Measurements from ENCODE around the gene LRRC14B. TPM values are rescaled to one million over a fixed set of nuclear protein-coding genes. Genes with fewer than 3 reads are reported as not detected.

LRRC14B gene
- total RNA-seq, 1 donor from 2014 or later, result not detected

GRCh38 chr5:145585-146323 lies 45.5 kb upstream of the LRRC14B start:
- no peak for TF ChIP-seq CTCF (IDR thresholded peaks at IDR 0.05)
- Histone ChIP-seq H3K36me3 (no peaks in the 10 kb centered on the region), H3K4me3 (no peak overlapping the region), H3K9me3 (peaks cover 14% of the 10 kb centered on the region), H3K27me3 (ENCODE audit: low read depth) (no peaks in the 10 kb centered on the region), H3K4me1 (no peaks in the 10 kb centered on the region), H3K27ac (no peak overlapping the region)
- no peak for DNase-seq
- intact Hi-C loops (cut with DNase I), result no loop called here
- ATAC-seq, result no peak

GRCh38 chr5:147751-148150 lies 43.5 kb upstream of the LRRC14B start:
- Histone ChIP-seq H3K27ac (no peak overlapping the region), H3K36me3 (no peaks in the 10 kb centered on the region), H3K27me3 (ENCODE audit: low read depth) (no peaks in the 10 kb centered on the region), H3K4me1 (no peaks in the 10 kb centered on the region), H3K4me3 (no peak overlapping the region), H3K9me3 (peaks cover 14% of the 10 kb centered on the region)
- intact Hi-C loops (cut with DNase I), result no loop called here
- no peak for TF ChIP-seq CTCF (IDR thresholded peaks at IDR 0.05)
- DNase-seq (no peak), ATAC-seq (no peak)

- Histone ChIP-seq H3K27ac (no peak overlapping the region), H3K9me3 (peaks cover 14% of the 10 kb centered on the region), H3K4me3 (no peak overlapping the region), H3K27me3 (ENCODE audit: low read depth) (no peaks in the 10 kb centered on the region), H3K4me1 (no peaks in the 10 kb centered on the region), H3K36me3 (no peaks in the 10 kb centered on the region)
- ATAC-seq (no peak), DNase-seq (no peak)
- no peak for TF ChIP-seq CTCF (IDR thresholded peaks at IDR 0.05)
- intact Hi-C loops (cut with DNase I), result no loop called here
Measured at GRCh38 chr5:149745-150485, 41.4 kb upstream of the LRRC14B start.

GRCh38 chr5:150746-151145 lies 40.5 kb upstream of the LRRC14B start:
- Histone ChIP-seq H3K27ac (no peak overlapping the region), H3K36me3 (no peaks in the 10 kb centered on the region), H3K9me3 (peaks cover 14% of the 10 kb centered on the region), H3K4me1 (no peaks in the 10 kb centered on the region), H3K4me3 (no peak overlapping the region), H3K27me3 (ENCODE audit: low read depth) (no peaks in the 10 kb centered on the region)
- ATAC-seq, result no peak
- DNase-seq, result no peak
- intact Hi-C loops (cut with DNase I), result no loop called here
- no peak for TF ChIP-seq CTCF (IDR thresholded peaks at IDR 0.05)

GRCh38 chr5:152077-152476 lies 39.2 kb upstream of the LRRC14B start:
- no peak overlapping the region for H3K4me3 ChIP-seq
- H3K27me3 ChIP-seq (ENCODE audit: low read depth), result no peaks in the 10 kb centered on the region
- intact Hi-C loops (cut with DNase I), result no loop called here
- ATAC-seq (no peak), DNase-seq (no peak)
- H3K4me1 ChIP-seq, result no peaks in the 10 kb centered on the region
- H3K36me3 ChIP-seq, result no peaks in the 10 kb centered on the region
- H3K9me3 ChIP-seq, result peaks cover 11% of the 10 kb centered on the region
- H3K27ac ChIP-seq, result no peak overlapping the region
- TF ChIP-seq CTCF (IDR thresholded peaks at IDR 0.05), result no peak
